Fibroblast of skin of scalp (primary cell): ENCODE results near the gene GLIS1. TPM values are rescaled to one million over a fixed set of nuclear protein-coding genes. Genes with fewer than 3 reads are reported as not detected.
"Not testable (repeated sequence)": the region's sequence is repeated elsewhere in the genome, so short reads cannot be mapped to it uniquely, and the experiment has no call there.

Source experiments
- DNase-seq: peaks from one replicate; pipeline ENCODE4 v3.0.0-alpha.2; 2013
- polyA plus RNA-seq, 2 experiments: library from polyadenylated mRNA; unstranded; fragments of 120-200 nt; gene quantifications; one replicate each; pipeline ENCODE4 v1.2.1, GENCODE V29; 2013; ENCODE audit not compliant: insufficient read length in 2 of 2

Gene GLIS1
- 12.5 TPM for polyA plus RNA-seq (2013, experiment 1 of 2; ENCODE audit: insufficient read length)
- polyA plus RNA-seq (2013, experiment 2 of 2; ENCODE audit: insufficient read length) = 12.2 TPM

DNA sequence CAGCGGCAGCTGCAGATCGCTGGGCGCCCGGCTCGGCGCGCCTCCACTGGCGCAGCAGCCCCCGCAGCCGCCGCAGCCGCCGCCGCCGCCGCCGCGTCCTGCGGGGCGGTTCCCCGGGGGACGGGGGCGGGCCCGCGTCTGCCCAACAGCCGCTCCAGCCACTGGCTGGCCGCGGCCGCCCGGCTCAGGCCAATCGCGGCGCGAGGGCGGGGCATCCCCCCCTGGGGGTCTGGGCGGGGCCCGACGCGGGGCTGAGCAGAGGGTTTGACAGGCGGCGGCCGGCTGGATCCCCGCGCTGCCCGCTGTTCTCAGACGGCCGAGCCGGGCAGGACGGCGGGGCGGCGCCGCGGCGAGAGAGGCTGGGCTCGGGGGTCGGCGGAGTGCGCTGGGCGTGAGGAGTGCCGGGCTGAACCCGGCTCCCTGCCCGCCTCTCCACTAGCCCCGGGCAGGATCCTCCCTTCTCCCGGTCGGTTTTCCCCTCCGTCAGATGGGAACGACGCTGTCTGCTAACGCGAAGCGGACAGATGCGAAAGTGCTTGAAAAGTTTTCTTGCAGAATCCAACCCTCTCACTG, at the start of gene GLIS1:
GLIS1 (minus strand) TSS at position 56 of the 573 bp plus-strand sequence. CDS start 1,100 bp downstream, outside the sequence.
- DNase-seq = peak; percentile 94

DNA sequence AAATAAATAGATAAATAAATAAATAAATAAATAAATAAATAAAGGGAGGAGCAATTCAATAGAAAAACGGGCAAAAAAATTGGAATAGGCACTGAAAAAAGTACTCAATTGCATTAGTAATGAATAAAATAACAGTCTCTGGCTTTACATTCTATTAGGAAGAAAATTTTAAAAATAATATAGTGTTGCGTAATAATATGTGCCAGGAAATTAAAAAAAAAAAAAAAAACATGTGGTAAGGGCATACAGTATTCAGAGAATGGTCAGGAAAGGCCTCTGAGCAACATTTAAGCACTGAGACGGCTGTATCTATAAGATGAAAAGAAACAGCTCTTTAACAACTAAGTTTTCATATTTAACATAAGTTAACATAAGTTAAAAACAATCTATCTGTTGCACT, 48.7 kb upstream of the GLIS1 start:
- no peak for DNase-seq

DNA sequence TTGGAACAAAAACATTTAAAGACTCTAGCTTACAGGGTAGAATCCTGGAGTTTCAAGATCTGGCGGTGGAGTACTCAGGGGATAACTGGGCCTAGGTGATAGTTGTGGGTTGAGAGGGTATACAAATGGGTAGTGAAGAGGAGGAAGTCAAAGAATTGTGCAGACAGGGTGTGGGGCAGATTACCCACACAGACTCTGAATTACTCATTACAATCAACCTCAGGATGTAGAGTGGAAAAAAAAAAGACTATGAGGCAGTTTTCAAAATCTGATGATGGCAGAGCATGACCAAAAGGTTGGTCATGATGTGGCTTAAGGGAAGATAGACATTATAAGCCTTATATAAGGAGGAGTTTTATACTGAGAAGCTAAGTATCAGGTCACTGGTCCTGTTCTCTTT, 44.1 kb upstream of the GLIS1 start:
- DNase-seq = peak; percentile 25

DNA sequence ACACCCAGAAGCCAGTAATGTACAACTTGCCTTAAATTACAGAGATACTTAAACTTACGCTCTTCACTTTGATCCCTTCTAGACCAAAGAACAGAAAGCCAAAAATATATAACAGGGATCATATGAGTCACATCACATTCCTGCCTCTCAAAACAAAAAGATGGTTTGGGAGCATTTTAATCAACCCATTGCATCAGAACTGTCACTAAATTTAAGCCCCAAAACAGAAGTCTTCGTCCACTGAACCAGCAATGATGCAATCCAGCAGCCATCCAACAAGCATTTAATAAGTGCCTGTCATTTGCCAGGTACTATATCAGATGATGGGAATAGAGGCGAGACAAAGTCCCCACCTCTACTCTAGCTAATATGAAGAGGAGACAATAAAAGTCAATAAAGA, 42.7 kb upstream of the GLIS1 start:
- peak; percentile 92 for DNase-seq

DNA sequence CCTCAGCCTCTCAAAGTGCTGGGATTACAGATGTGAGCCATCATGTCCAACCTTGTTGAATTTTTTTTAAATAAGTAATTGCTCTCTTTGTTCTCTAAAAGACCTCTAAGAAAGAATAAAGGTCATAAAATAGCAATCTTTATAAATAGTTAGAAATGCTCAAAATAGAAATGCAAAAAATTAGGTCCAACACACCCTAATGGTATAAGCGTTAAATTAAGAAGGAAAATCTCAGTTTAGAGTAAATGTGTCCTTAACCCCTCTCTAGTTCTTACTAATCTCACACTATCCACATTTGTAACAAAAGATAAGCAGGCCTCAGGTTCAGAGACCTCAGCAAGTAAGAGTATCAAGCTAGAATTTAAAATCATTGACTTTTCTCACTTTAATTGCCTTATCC, 38.3 kb upstream of the GLIS1 start:
- DNase-seq = no peak

DNA sequence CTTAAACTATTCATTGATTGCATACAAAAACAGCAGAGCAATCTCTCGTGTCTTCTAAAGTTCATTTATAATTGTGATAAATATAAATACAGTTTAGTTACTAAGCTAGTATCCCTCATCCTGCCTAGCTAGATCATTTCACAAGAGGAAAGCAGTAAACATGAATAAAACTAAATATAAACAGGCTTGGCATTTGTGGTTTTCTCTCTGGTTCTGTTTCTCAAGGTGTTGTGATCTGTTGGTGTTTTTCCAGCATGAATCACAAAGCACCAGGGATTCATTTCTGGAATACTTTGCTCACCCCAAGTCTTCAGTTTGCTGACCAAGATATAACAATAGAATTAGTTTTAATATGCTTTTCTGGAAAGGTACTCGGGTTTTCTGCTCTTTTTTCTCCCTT, 32.7 kb upstream of the GLIS1 start:
- peak; percentile 47 for DNase-seq

DNA sequence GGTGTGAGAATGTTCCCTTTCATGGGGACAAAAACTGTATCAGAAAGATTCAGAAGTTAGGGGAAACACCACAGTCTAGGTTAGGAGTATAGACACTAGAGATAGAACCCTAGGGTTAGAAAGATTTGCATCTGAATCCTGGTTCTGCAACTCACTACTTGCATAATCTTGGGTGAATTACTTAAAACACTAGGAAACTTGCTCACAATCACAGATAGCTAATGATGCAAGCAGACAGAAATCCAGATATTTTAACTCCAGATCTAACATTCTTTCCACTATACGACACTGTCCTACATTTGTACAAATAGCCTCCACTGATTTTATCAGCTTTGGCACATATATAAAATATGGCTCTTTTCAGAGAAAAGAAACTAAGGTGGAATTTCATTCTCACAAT, 30.8 kb upstream of the GLIS1 start:
- peak; percentile 70 for DNase-seq

DNA sequence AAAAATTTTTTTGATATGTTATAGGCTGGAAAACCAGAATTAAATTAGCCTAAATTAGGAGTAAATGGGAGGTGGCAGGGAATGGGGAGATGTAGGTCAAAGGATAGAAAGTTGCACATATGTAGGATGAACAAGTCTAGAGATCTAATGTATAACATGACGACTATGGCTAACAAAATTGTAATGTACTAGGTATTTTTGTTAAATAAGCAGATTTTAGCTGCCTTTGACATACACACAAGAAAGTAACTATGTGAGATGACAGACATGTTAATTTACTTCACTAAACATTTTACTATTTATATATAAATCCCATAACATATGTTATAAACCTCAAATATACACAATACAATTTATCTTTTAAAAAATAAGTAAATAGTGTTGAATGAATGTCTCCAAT, 30.2 kb upstream of the GLIS1 start:
- no peak for DNase-seq

DNA sequence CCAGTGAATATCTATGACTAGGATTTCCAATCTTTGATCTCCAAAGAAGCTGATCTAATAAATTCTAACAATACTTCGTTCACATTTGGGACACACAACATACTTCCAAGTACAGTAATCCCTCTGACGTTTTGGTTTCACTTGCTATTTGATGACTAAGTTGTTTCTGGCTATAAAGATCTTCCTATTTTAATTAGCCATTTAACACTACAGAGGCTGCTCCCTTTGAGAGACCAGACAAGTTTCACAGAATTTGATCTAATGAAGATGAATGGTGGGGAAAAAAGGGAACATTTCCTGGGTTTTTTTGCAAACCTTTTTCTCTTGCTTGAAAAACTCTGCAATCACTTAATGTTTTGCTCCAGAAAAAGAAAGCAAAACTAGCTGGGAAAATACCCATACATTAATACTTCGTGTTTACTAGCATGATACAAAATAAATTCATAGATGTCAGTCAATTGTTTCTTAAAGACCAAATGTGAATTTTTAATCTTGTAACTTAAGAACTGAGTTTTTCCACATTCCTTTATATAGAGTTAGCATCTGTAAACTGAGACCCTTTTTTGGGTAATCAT, 28.0 kb upstream of the GLIS1 start:
- DNase-seq = peak; percentile 63

DNA sequence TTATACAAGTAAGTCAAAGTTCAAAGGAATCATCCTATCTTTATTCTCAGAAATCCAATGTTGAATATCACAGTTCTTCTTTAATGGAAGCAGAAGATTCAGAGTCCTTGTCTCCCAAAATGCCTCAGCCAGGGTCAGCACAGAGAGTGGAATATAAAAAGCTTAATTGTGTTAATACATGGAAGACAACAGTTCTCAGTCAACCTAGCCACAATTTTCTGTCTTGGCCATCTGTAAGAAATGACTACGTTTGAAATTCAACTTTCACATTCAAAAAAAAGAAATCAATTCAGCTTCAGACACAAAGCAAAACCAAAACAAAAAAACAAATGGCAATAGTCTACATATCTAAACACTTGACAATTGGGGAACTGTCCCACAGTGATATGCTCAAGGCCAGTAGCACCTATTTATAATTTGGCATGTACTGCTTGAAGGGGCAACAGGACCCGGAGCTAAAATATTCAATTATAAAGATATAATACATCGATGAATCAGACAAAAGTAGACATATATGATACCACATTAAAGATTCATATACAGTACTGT, 27.3 kb upstream of the GLIS1 start:
- DNase-seq = no peak

DNA sequence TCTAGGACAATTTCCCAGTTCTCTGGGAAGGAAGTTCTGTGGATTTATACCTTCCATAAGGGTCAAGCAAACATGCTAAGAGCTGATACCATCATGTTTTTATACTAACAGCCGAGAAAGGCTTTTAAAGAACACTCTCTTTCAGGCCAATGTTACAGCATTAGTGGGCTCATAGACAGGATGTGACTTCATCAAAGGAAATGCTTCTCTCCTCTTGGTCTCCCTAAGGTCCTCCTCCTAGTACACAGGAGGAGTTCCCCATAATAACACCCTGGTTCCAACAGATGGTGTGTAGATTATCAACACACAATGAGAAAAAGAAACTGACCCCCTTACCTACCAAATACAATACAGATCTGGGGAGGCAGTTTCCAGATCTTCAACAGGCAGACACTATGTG, 26.7 kb upstream of the GLIS1 start:
- peak; percentile 61 for DNase-seq

DNA sequence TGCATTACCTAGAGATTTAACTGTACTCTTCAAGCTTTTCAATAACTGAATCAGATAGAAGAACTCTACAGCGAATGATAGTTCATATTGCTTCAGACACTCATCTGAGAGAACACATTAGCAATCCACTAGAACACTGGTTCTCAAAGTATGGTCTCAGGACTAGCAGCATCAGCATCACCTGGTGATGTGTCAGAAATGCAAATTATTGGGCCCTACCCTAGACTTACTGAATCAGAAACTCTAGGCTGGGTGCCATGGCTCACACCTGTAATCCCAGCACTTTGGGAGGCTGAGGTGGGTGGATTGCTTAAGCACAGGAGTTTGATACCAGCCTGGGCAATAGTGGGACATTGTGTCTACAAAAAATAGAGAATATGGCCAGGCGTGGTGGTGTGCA, 24.9 kb upstream of the GLIS1 start:
- no peak for DNase-seq

DNA sequence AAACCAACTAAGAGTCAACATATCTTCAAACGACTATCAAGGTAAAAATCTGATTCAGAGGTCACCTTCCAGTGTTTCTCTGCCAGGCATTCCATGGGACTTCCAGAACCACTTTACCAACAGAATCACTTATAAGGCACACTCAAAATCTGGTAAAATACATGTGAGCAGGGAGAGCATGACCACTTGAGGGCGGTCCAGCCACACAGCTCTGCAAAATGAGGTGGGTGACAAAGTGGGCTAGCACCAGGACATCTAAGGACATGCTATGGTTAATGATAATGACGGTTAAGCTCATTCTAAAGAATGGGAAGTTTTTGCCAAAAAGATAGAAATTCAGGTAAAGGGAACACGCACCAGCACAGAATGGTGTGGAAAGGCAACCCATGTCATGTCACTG, 24.5 kb upstream of the GLIS1 start:
- DNase-seq = no peak

DNA sequence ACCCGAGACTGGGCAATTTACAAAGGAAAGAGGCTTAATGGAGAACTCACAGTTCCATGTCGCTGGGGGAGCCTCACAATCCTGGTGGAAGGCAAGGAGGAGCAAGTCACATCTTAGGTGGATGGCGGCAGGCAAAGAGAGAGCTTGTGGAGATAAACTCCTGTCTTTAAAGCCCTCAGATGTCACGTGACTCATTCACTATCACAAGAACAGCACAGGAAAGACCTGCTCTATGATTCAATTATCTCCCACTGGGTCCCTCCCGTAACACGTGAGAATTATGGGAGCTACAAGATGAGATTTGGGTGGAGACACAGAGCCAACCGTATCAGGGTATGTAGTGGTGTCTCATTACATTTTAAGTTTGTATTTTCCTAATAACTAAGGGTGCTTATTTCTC, 21.5 kb upstream of the GLIS1 start:
- DNase-seq = not testable (repeated sequence)

DNA sequence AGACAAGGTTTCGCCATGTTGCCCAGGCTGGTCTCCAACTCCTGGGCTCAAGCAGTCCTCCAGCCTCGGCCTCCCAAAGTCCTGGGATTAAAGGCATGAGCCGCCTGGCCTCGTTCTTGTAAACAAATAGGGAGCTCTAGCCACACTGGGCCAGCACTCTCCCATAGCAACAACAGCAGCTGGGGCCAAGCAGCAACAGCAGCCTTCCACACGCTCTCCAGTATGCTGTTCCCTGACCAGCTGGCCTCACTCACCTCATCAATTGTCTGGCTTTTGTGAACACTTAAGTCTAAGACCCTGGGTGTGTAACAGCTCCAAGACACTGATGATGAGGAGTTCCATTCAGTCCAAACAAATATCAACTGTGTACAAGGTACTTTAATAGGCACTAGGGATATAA, 16.9 kb upstream of the GLIS1 start:
- no peak for DNase-seq

DNA sequence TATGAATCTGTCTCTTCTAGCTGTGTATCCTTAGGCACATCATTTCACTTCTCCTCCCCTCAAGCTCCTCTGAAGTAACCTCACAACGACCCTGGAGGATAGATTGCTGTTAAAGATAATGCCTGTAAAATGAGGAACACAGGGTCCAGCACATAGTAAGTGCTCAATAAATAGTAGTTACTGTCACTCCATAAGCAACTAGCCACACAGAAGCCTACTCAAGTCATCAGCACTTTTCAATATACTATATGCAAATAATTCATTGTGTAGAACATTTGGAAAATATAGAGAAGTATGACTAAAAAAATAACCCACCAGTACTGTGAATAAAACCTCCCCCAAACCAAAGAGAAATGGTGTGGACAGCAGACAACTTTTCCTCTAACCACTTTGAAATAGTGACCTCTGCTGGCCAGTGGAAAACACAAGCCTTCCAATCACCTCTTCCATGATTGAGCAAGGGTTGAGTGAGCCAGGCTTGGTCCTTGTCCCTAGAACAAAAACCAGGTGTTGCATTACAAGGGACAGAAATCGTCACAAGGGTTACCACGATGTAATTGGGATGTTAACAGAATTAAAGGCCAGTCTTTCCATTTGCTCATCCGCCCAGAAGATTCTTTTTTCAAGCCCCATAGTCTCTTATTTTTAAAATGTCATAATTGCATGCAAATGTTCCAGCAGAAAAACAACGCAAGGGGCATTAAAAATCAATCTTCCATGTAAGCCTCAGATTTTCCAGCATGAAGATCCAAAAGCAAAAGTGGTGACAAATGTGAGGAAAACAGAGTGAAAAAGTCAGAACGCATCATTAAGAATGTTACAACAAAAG, 15.7 kb upstream of the GLIS1 start:
- peak; percentile 76 for DNase-seq

DNA sequence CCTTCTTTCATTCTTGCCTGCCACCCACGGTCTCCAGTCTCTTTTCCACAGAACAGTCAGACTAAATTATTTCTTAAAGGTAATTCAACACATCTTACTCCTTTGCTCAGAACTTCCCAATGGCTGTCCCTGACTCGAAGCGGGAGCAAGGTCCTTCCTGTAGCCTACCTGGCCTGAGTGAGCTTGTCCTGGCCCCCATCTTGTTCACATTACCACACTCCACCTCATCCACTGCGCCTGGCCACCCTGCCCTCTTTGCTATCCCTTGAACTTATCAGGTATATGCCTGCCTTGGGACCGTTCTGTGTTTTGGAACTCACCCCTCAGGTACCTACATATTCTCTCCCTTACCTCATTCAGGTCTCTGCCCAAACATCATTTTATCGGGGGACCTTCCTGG, 13.3 kb upstream of the GLIS1 start:
- no peak for DNase-seq

DNA sequence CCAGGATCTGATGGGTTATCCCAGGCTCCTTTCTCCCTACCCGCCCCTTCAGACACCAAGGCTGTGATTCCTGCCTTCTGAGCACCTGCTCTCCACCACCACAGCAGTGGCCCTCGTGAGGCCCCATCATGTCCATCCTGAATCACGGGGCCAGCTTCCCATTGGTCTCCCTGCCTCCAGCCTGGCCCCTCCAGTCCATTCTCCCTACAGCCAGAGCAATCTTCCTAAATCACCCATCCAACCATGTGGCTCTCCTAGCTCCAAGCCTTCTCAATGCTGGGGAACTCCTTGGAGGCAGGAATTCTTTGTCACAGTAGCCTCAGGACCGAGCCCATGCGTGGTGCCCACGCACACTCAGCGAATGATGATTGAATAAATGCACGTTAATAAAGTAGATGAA, 8.9 kb upstream of the GLIS1 start:
- DNase-seq = no peak

DNA sequence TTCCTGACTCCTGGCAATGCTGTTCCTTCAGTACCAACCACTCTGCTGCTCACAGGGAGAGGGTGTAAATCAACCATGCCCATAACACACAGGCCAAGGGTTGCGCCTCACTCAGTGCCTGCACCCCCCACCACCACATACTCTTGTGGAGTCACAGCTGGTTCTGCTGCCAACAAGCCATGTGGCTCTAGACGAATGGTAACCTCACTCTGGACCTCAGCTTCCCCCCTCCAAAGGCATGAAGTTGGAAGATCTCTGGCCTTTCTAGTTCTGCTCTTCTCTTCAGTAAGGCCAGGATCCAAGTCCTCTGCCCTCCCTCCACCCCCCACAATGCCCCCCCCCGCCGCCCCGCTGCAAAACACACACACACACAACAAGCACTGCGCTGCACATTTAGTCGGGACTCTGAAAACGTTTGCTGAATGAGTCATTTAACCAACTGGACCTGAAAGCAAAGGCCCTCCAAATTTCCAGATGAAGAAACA, 1.7 kb upstream of the GLIS1 start:
- peak; percentile 90 for DNase-seq

DNA sequence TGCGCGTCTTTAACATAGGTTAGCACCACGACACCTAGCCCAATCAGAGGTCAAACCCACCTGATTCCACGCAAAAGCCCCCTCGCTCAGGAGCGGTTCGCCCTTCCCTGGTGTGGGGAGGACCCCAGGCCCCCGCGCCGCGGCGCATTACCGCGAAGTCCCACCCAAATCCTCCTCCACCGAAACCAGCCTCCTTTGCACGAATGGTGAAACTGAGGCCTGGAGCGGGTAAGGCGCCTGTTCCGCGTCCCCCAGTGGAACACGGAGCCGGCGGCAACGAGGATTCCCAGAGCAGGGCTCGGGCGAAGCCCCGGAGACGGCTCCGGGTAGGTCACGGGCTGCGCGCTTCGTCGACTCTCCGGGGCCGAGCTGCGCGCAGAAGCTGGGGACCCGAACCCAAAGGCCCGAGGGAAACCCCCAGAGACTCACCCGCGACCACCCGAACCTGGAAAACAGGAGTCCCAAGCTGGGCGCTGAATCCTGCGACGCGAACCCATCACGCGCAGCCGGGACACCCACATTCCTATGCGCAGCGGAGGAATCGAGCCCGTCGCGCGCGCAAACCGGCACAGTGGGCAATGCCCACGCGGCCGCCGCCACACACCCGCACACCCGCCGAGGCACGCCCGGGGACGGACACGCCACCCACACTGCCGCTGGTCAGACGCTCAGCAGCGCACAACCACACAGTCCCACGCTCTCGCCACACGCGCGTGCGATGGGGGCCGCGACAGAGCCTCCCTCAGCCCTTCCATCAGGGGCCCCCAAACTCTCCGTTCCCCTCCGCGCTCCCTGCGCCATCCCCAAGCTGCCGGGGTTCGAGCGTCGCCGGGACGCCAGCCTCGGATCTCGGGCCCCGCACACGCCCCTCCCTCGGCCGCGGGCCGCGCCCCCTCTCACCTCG, 507 bp downstream of the GLIS1 start:
- no peak for DNase-seq

DNA sequence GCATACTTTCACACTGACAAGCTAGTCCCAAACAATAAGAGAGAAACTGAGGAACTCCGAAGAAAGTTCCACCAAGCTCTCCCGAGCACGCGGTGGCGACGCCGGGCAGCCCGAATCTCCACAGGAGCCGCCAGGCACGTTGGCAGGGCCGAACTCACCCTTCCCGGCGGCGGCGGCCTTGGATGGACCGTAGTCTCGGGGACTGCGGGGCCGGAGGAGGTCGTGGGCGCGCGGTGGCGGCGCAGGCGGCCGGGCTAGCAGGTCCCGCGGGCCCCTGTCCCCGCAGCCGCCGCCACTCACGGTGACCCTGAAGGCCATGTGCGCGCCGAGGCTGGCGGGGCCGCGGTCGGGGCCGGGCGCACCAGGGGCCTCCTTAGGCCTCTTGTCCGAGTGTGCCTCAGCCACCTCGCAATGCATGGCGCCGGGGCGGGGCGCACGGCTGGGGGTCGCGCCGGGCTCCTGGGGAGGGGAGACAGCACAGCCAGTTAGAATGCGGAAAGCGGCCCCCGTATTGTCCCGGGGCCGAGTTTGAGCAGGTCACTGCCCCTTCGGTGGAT, 1.2 kb downstream of the GLIS1 start:
- DNase-seq = no peak

DNA sequence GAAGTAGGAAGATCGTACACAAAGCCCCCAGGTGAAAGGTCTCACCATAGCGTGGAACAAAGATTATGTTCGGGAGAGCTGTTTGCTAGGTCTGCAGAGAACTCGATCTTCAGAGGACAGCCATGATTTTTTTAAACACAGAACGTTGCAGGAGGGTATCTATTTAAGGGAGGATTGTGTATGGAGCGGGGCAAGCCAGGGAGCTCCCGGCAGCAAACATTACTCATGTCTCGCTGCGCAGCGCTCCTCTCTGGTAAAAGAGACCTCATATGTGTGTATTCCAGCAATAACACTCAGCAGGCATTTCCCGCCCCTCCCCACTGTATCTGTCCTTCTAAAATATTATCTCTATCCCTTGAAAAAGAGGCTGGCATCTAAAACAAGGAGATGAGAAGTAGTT, 2.7 kb downstream of the GLIS1 start:
- peak; percentile 86 for DNase-seq
